ENCODE measurements around the gene DDAH2. TPM values are rescaled to one million over a fixed set of nuclear protein-coding genes. Genes with fewer than 3 reads are reported as not detected.

Gene DDAH2
- total RNA-seq, 1 experiment from 2014 or later, result 43.4 TPM

DNA sequence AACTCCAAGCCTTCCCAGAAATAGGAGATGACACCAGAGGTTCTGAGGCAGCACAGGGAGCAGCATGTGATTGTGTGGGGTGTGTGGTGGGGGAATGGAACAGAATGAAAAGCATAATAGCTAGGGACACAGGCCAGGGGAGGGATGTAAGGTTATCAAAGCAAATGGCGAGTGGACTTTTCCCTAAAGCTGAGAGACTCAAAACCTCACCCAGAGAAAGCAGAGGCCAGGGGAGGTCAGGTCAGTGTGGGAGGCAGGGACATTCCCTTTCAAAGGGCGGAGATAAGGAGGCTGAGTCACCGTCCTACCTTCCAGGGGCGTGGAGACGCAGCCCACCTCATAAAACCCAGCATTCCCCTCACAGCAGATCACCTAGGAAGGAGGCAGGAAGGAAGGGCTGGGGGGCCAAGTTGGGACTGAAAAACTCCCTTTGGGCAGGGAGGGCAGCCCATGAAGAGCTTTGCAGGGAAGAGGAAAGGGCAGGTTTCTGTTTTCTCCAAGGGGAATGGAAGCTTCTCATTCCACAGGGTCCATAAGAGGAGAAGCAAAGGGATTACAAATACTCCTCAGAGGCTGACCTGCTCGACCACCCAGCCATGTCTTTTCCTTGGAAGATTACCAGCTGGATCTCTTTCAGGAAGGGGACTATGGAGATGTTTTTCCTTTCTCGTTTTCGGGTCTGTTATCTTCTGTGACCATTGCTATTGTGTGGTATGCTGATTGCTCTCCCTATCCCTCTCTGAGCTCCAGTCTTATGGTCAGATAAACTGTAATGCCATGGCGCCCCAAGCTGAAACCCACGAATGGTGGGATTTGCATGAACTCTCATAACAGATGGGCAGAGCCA lies 38.6 kb downstream of the DDAH2 start:
- TF ChIP-seq, protein P1, sequence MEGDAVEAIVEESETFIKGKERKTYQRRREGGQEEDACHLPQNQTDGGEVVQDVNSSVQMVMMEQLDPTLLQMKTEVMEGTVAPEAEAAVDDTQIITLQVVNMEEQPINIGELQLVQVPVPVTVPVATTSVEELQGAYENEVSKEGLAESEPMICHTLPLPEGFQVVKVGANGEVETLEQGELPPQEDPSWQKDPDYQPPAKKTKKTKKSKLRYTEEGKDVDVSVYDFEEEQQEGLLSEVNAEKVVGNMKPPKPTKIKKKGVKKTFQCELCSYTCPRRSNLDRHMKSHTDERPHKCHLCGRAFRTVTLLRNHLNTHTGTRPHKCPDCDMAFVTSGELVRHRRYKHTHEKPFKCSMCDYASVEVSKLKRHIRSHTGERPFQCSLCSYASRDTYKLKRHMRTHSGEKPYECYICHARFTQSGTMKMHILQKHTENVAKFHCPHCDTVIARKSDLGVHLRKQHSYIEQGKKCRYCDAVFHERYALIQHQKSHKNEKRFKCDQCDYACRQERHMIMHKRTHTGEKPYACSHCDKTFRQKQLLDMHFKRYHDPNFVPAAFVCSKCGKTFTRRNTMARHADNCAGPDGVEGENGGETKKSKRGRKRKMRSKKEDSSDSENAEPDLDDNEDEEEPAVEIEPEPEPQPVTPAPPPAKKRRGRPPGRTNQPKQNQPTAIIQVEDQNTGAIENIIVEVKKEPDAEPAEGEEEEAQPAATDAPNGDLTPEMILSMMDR (IDR thresholded peaks at IDR 0.05 in 2 of 3, conservative IDR thresholded peaks at IDR 0.05 in 1 of 3; ENCODE audit: borderline replicate concordance in 1 of 3, insufficient read depth in 1 of 3, low read depth in 2 of 3, low read length in 2 of 3), result no peak
- TF ChIP-seq RAD21 (IDR thresholded peaks at IDR 0.05; ENCODE audit: low read depth), result no peak
- no peak for TF ChIP-seq POLR2AphosphoS5 (IDR thresholded peaks at IDR 0.05; ENCODE audit: low read depth, low read length)
- TF ChIP-seq FOSL1 (IDR thresholded peaks at IDR 0.05; ENCODE audit: low read depth), result no peak
- no peak for TF ChIP-seq EZH2phosphoT487 (IDR thresholded peaks at IDR 0.05; ENCODE audit: borderline replicate concordance)
- no peak for TF ChIP-seq EZH2 (IDR thresholded peaks at IDR 0.05)
- no peak for TF ChIP-seq TCF7L2 (IDR thresholded peaks at IDR 0.05; ENCODE audit: borderline replicate concordance, extremely low read depth, insufficient read depth, insufficient read length)
- no peak for TF ChIP-seq ZFX (IDR thresholded peaks at IDR 0.05)
- TF ChIP-seq, protein P2, sequence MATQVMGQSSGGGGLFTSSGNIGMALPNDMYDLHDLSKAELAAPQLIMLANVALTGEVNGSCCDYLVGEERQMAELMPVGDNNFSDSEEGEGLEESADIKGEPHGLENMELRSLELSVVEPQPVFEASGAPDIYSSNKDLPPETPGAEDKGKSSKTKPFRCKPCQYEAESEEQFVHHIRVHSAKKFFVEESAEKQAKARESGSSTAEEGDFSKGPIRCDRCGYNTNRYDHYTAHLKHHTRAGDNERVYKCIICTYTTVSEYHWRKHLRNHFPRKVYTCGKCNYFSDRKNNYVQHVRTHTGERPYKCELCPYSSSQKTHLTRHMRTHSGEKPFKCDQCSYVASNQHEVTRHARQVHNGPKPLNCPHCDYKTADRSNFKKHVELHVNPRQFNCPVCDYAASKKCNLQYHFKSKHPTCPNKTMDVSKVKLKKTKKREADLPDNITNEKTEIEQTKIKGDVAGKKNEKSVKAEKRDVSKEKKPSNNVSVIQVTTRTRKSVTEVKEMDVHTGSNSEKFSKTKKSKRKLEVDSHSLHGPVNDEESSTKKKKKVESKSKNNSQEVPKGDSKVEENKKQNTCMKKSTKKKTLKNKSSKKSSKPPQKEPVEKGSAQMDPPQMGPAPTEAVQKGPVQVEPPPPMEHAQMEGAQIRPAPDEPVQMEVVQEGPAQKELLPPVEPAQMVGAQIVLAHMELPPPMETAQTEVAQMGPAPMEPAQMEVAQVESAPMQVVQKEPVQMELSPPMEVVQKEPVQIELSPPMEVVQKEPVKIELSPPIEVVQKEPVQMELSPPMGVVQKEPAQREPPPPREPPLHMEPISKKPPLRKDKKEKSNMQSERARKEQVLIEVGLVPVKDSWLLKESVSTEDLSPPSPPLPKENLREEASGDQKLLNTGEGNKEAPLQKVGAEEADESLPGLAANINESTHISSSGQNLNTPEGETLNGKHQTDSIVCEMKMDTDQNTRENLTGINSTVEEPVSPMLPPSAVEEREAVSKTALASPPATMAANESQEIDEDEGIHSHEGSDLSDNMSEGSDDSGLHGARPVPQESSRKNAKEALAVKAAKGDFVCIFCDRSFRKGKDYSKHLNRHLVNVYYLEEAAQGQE (IDR thresholded peaks at IDR 0.05; ENCODE audit: low read depth), result no peak
- TF ChIP-seq ZNF274 (IDR thresholded peaks at IDR 0.05; ENCODE audit: low read depth, low read length), result no peak
- TF ChIP-seq SRF (IDR thresholded peaks at IDR 0.05; ENCODE audit: low read depth), result no peak
- no peak for TF ChIP-seq CEBPB (IDR thresholded peaks at IDR 0.05; ENCODE audit: low read depth)
- TF ChIP-seq, protein P3, sequence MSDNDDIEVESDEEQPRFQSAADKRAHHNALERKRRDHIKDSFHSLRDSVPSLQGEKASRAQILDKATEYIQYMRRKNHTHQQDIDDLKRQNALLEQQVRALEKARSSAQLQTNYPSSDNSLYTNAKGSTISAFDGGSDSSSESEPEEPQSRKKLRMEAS (IDR thresholded peaks at IDR 0.05), result no peak
- TF ChIP-seq SP1 (IDR thresholded peaks at IDR 0.05; ENCODE audit: low read depth), result no peak
- no peak for TF ChIP-seq YY1 (IDR thresholded peaks at IDR 0.05; ENCODE audit: extremely low read depth, insufficient replicate concordance, low read depth, low read length)
- TF ChIP-seq, protein P4, sequence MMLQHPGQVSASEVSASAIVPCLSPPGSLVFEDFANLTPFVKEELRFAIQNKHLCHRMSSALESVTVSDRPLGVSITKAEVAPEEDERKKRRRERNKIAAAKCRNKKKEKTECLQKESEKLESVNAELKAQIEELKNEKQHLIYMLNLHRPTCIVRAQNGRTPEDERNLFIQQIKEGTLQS (IDR thresholded peaks at IDR 0.05), result no peak
- no peaks in the 10 kb centered on the region for H3K9me2 ChIP-seq (ENCODE audit: insufficient read depth)
- peak overlapping the region; percentile 47 for H3K4me2 ChIP-seq (ENCODE audit: low read length)
- H2AFZ ChIP-seq (ENCODE audit: low read depth, low read length, poor library complexity, severe bottlenecking), result no peak overlapping the region
- POLR2A ChIA-PET, result interaction anchor here (1.0 to 1.4 kb wide), 2 partner anchors 13 to 137 kb away, joined by 3 to 5 read pairs; partner anchors contain the start of genes ABHD16A and HSPA1B
- peak overlapping the region; percentile 23 for H3K27ac ChIP-seq (ENCODE audit: low read depth, low read length)
- H3K79me2 ChIP-seq (ENCODE audit: insufficient read depth, low read length), result no peaks in the 10 kb centered on the region
- no peaks in the 10 kb centered on the region for H3K9me3 ChIP-seq (ENCODE audit: control insufficient read depth in 1 of 2, insufficient read depth in 1 of 2, low read depth in 1 of 2, low read length in 2 of 2)
- intact Hi-C loops (cut with micrococcal nuclease), result no loop called here
- DNase-seq (ENCODE audit: low read depth, low spot score) (no peak), ATAC-seq (peak; percentile 64)
- RAD21 ChIA-PET (ENCODE audit: low non-redundant PET in 1 of 2, low total read pairs in 2 of 2, uncharacterized antibody in 2 of 2, unreplicated experiment in 2 of 2), result no interaction called here
- H4K20me1 ChIP-seq (ENCODE audit: insufficient read depth), result no peaks in the 10 kb centered on the region
- CTCF ChIA-PET, result interaction anchor here (0.7 to 1.3 kb wide), 4 partner anchors 13 to 172 kb away, joined by 3 to 7 read pairs (median 4); partner anchors contain the start of genes ABHD16A and NEU1
- no TSS peak for BruUV-seq (replicated peaks)
- H3K4me3 ChIP-seq (replicated peaks in 1 of 2; ENCODE audit: low read depth in 1 of 2, low read length in 2 of 2), result no peak overlapping the region
- peaks cover 13 to 25% of the 10 kb centered on the region in 2 experiments; a peak in 2 of 4 replicates for H3K36me3 ChIP-seq (ENCODE audit: control insufficient read depth in 1 of 2, insufficient read depth in 2 of 2, low read length in 2 of 2)
- peak overlapping the region; percentile 30; the same call in 1 of the 2 replicates for H3K9ac ChIP-seq (ENCODE audit: low read length)
- H3K4me1 ChIP-seq (ENCODE audit: control insufficient read depth in 1 of 2, insufficient read depth in 2 of 2, low read length in 2 of 2), result peaks cover 11 to 16% of the 10 kb centered on the region in 2 experiments
- no peaks in the 10 kb centered on the region for H3K27me3 ChIP-seq (ENCODE audit: insufficient read depth, low read length)
